ENCODE results near the gene TBC1D24.
"Not testable (repeated sequence)": the region's sequence is repeated elsewhere in the genome, so short reads cannot be mapped to it uniquely, and the experiment has no call there.

The TBC1D24 gene

GRCh38 chr16:2533912-2534311 lies 59.0 kb downstream of the TBC1D24 start:
- no peak for DNase-seq

- DNase-seq: not testable (repeated sequence)
Observed at GRCh38 chr16:2534335-2534734, 59.4 kb downstream of the TBC1D24 start.

GRCh38 chr16:2535625-2536013 lies 60.7 kb downstream of the TBC1D24 start:
- no peak for DNase-seq

- DNase-seq: peak; percentile 91
Observed at GRCh38 chr16:2537451-2538379, 62.8 kb downstream of the TBC1D24 start, which contains the start of gene PDPK1. Gene PDPK1 (plus strand): TSS chr16:2538021. CDS start chr16:2538113, 92 bp downstream.

- DNase-seq: not testable (repeated sequence)
Observed at GRCh38 chr16:2539192-2539844, 64.4 kb downstream of the TBC1D24 start.

- DNase-seq: not testable (repeated sequence)
Observed at GRCh38 chr16:2539845-2540458, 65.0 kb downstream of the TBC1D24 start.

GRCh38 chr16:2540912-2541311 lies 66.0 kb downstream of the TBC1D24 start:
- DNase-seq: not testable (repeated sequence)

- not testable (repeated sequence) for DNase-seq
Observed at GRCh38 chr16:2541409-2541808, 66.5 kb downstream of the TBC1D24 start.

GRCh38 chr16:2543771-2544170 lies 68.8 kb downstream of the TBC1D24 start:
- not testable (repeated sequence) for DNase-seq

- not testable (repeated sequence) for DNase-seq
Observed at GRCh38 chr16:2550283-2550878, 75.5 kb downstream of the TBC1D24 start.

GRCh38 chr16:2551420-2551889 lies 76.5 kb downstream of the TBC1D24 start:
- peak; percentile 1 for DNase-seq

- not testable (repeated sequence) for DNase-seq
Observed at GRCh38 chr16:2554709-2555425, 79.9 kb downstream of the TBC1D24 start.

All from NCI-H226 (cell line).